Stimulated activated CD8-positive, alpha-beta memory T cell treated with anti-CD3 and anti-CD28 coated beads, Interleukin-15, amount 100 ng/mL, for 1 hour (primary cell): ENCODE data around the gene SLC38A4.

ENCODE experiments used
- DNase-seq: peaks from one replicate; pipeline ENCODE4 v3.0.0-alpha.2; 2020; ENCODE audit warnings: low read depth

SLC38A4 gene

DNA sequence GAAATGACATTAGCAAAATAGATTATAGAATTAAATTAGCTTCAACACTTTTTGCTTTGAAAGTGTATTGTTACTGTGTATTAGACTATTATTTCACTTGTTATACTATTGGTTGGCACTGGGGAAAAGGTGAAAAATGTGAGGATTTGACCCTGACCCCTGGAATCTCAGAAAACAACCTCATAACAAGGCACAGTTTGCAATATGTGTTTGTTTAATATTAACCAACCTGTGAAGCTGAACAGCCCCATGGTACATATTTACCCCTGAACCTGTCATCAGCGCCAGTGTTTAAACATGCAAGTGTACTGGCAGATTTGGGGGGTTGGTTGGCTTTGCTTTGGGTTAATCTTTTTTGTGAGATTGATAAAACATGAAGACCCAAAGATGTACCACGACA is 11.7 kb downstream of the SLC38A4 start:
- DNase-seq, result no peak

DNA sequence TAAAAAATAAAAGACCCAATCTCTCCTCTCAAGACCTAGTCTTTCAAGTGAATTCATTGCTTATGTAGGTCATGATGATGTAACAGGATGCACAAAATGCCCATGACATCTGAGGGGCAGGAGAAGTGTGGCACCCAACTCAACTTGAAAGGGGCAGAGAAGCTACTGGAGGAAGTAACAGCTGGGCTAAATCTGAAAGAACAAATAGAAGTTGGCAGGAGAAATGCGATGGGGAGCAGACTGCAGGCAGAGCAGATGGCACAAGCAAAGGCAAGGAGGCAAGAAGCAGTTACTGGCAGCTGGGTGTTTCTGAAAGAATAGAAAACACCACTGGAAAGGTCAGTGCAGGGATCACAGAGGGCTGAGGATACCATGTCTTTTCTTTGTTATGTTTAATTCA is 14.6 kb downstream of the SLC38A4 start:
- DNase-seq, result no peak

DNA sequence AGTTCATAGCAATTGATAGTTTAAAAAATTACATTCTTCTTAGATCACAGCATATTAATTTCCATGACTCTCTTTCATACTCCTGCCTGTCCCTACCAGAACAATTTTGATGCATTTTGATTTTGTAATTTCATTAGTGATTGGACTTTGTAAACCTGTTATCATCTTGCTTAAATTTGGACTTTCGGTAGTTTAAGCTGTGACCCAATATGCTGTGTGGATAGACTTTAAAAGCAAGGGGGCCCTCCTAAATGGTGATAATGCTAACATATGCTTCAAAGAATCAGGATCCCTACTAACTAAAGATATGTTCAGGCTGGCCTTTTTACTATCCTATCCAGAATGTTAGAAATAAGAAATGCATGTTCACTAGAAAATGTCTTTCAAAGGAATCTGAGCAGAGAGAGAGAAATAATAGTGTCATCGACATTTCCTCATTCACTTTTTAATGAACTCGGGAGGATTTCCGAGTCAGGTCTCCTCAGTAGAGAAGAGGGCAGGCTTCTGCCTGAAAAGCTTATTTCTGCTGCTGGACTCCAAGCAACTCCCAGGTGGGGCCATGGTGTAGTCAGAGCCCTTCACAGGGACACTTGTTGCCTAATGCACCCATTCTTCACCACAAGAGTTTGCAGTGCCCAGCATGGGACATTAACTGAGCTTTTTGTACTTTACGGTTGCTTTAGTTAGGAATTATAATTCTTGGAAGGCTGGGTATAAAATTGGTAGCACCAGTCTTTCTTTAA is 16.7 kb downstream of the SLC38A4 start:
- no peak for DNase-seq

DNA sequence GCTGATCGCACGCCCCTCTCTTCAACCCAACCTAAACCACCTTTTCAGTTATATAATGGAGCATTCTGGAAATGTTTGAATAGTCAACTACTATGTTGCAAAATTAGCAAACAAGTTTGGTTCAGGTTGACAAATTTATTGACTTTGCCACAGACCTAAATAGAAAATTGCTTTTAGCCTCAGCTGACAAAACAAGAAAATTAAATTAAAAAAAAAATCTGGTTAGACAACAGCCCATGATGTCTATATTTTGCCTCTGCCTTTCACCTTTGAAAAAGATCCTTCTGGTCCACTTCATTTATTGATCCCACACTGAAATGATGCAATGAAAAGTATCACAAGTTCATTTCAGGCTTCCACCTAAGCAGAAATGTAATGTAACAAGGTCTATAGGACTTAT is 17.5 kb downstream of the SLC38A4 start:
- DNase-seq, result no peak

DNA sequence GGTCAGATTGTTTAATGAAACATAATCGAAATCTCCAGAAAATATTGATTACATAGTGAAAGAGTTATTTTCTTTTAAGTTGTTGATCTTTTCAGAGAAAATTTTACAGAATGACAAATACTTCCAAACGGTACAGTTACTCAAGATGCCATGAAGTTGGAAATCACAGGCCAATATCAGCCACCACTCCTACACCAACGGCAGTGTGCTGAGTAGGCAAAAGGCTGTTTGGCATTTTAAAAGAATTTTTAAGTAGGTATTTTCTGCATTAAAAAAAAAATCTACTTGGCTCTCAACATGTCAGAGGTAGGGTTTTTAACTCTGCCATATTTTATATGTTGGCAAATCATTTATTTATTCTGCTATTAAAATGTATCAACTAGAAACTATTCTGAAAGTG is 21.7 kb downstream of the SLC38A4 start:
- DNase-seq, result no peak

DNA sequence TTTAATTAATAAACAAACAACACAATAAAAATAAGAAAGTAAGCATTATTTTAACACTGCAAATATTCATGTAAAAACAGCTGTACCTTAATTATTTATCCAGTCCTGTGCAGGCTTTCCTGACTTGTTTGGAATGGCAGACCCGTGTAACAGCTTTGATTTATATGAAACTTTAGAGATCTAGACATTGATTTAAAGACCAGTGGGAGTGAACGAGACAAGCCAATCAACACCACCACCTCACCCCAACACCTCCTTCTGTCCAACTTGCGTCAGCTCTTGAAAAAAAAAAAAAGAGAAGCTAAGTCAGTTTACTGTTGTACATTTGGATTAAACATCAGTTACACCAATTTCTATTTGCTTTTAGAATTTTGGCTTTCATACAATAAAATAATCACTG is 22.3 kb downstream of the SLC38A4 start:
- no peak for DNase-seq

DNA sequence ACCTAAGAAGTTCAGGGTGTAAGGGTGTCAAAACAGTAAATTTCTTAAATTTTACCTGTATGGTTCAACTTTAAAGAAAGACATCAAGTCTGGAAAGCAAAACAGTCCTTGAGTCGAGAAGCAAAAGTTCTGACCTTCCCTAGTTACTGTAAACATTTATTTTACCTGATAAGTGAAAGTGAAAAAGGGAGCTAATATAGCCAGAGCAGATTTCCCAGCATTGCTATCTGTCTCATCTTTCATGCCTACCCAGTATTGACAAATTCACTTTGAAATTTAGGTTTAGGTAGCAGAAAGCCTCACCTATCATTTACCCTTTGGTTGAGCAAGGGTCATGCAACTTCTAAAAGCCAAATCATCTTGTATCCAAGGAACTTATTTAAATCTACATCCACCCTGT is 24.5 kb downstream of the SLC38A4 start:
- DNase-seq, result no peak

DNA sequence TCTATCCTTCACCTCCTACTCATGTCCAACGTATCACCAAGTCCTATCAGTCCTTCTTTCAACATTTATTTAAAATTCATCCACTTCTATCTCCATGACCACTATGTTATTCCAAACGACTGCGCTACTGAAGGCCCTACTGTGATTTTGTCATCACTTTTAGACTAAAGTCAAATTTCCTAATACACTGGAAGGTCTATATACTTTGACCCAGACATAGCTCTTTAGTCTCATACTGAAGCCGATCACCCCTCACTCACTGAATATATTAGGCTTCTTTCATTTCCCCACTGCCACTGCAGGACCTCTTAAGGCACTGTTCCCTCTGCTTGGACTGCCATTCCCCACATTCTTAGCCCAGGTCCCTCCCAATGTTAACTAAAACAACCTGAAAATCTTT is 25.6 kb downstream of the SLC38A4 start:
- no peak for DNase-seq

DNA sequence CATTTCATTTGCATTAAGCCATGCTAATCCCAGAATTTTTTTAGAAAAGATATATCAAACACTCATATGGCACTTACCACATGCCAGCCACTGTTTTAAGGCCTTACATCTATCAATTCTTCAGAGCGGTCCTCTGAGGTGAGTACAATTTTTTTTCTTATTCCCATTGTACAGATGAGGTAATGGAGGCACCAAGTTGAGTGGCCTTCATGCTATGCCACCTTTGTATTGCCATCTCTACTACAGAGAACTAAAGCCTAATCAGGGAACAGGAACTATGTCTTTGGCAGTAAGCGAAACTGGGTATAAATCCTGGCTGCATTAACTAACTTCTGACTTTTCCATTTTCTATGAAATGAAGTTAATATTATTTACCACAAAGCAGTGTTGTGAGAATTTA is 27.1 kb downstream of the SLC38A4 start:
- no peak for DNase-seq

DNA sequence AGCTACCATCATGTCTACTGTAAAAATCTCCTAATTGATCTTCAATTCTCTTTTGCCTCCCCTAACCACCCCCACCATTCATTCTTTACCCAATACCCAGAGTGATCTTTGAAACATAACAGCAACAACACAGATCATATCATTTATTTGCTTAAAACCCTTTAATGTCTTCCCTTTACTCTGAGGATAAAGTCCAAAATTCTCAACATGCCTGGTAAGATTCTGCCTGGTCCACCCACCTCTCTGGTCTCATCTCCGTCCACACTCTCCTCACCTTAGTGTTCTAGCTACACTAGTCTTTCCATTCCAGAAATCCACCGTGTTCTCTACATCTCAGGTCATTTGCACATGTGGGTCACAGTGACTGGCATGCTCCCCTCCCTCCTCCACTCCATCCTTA is 27.7 kb downstream of the SLC38A4 start:
- no peak for DNase-seq

DNA sequence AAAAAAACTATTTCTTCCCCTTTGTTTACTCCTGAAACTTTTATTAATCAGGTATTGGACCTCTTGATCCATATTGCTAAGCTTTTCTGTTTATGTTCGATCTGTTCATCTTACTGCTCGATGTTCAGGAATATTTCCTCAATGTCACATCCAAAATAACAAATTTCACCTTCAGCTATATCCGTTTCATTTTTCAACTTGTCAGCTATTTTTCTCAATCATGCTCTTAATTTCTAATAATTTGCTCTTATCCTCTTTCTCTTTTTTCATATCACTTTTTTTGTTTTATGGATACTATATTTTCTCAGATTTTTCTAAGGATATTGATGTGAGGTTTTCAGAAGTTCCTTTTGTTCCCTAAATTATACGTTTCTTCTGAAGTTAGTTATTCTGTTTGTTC is 29.8 kb downstream of the SLC38A4 start:
- DNase-seq, result no peak

DNA sequence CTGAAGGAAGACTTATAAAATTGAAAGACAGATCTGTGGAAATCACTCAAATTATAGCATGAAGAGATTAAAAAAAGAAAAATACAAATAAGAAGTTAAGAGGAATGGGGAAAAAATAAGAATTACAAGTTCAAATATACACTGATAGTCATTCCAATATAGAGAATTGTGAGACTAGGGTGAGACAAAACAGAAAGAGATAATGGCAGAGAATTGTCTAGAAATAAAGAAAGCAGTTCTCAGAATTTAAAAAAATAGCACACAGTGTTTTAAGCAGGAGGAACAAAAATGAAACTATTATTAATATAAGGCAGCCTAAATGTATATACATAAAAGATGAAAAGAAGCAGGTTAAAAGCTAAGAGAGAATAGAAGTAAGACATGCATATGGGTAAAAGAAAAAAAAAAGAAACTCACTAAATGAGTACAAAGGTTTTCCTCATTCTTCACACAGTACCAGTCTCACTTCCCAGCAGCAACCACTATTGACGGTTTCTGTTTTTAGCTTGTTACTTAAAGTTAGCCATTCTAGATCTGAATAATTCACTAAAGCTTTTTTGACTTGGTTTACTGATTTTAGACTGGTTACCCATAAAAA is 31.1 kb downstream of the SLC38A4 start:
- no peak for DNase-seq

DNA sequence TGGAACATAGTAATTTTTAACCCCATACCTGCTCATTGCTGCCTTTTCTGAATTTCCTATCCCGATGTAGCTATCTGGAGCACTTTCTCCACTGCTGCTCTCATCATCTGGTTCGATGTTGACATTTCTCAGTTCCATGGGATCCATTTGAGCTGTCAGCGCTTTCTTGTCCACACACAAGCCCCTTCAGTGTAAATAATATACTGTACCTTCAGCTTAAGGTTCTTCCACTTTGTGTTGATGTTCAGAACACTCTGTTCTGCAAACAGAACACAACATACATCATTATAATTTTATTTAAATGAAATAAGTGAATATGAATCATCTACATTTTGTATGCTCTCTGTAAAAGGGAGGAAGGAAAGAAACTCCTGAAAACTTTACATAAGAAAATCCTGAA is 32.9 kb downstream of the SLC38A4 start:
- no peak for DNase-seq

DNA sequence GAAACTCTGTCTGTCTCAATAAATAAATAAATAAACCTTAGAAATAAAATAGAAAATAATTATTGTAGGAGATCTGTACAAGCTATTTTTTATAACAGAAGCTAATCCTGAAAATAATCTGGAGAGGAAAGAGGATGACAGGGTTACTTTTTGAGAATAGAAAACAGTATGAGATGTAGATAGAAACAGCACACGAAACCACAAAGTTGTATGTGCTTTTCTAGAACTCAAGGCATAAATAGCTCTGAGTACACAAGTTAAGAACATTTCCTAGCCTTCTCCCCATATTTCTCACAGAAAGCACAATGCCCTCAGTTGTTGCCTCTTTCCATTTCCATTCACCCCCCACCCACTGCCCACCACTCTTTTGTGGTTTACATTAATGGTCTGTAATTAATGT is 35.7 kb downstream of the SLC38A4 start:
- DNase-seq, result no peak

DNA sequence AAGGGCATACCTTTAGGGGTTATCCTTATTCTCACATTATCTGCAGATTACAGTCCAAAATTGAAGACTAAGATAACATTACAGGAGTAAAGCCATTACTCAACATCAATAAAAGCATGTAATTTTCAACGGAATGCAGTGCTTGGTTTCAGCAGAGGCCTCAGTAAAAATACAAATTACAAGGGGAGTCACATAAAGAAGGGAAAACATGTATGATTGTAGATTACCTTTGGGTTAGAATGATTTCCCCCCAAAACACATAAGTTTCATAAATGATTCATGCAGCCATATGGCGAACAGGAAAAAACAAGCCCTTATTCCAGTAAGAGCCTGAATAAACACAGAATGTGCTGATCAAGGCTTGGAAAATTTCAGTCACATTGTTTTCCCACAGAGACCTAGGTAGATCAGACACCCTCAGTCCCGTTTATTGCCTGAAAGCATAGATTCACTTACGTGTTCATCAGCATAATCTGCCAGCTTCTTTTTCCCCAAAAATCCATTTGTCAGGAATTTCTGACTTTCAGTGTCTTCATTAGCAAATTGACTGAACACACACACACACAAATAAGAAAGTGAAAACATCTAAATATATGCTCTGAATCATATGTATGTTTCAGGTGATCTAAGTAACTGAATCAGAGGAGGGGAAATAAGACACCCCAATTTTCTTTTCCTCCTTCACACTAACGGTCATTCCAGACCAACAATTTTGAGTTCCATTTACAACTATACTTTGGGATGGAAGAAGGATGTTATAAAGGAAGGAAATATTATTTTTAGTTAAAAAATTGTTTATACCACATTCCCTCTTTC is 37.5 kb downstream of the SLC38A4 start:
- DNase-seq, result no peak

DNA sequence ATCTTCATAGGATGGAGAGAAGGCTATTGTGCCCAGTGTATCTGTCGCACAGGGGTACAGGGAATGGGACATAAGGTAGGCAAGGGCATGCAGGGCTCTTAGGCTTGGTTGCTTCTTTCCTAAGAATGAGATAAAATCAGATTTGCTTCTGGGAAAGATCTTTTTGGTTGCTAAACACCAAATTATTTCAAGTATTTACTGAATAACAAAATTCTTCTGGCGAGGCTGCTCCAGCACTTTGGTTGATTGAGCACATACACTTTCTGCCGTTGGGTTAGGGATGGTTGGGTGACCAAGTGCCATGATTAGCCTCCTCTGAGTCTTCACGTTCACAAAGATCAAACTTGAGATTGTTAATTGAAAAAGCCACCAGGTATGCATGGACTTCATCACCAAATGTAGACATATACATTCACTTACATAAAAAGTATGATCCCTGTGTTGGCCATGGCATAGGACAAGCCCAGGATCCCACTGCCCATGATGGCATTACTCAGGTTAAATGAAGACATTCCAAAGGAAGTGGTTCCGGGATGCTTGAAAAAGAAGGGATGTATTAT is 38.2 kb downstream of the SLC38A4 start:
- DNase-seq, result no peak

DNA sequence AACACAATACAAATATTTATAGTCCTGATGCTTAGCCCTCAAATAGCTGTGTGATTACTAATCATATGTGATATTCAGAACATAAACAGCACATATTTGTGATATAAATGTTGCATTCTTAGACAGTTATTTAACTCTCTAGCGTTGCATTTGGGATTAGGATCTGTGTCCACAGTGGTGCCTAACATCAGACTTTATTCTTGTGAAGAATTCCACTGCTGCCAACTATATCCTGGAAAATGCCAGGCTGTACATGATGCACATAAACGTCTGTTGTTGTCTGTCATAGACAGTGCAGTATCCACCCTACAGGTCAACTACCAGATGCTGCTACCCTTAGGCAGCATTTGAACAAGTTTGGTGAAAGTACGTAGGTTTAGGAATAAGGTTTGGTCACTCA is 39.0 kb downstream of the SLC38A4 start:
- no peak for DNase-seq

DNA sequence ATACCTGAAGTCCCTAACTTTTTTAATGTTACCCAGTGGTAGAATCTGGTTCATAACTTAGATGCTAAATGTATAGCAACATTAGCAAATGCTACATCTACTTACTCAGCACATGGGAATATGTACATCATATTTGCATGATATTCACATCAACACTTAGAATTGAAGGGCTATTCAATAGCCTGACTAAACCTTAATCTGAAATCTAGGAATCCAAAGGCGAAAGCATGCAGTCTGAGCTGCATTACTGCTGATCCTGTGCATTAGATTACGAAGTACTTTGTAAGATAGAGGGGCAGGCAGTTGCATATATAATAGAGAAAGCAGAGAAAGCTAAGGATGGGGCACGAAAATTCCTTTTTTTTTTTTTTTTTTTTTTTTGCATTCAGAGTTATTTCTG is 40.4 kb downstream of the SLC38A4 start:
- DNase-seq, result no peak

DNA sequence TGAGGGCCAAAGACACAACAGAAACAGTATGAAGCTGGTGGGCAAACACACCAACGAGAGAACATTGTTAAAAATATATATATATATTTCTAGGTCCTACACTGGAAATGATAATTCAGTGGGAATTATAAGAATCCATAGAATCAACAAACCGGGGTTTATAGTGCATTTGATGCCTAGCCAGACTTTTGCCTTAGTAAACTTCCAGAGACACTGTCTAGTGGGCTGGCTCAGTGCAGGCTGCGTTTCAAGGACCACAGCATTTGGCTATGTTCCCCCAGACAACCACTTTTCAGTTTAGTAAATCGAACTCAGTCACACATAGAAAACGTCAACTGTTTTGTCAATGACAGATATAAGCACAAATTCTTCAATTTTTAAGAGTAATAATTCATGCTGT is 41.9 kb downstream of the SLC38A4 start:
- no peak for DNase-seq

DNA sequence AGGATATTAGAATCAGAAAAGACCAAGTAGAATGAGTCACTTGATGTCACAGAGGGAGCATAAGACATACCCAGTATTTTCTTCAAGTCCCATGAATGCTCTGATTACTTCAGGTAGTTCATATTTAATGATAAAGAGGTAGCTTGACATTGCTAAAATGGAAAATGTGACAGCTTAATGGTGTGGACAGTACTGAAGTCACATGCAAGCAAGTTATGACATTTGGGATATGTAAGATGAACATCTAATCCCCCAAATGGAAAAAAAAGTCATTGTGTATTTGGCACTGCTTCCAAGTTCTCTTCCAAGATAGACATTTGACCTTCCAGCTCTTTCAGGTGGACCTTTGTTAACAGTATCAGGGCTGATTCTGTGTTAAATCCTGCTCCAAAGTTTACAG is 45.9 kb downstream of the SLC38A4 start:
- DNase-seq, result no peak

DNA sequence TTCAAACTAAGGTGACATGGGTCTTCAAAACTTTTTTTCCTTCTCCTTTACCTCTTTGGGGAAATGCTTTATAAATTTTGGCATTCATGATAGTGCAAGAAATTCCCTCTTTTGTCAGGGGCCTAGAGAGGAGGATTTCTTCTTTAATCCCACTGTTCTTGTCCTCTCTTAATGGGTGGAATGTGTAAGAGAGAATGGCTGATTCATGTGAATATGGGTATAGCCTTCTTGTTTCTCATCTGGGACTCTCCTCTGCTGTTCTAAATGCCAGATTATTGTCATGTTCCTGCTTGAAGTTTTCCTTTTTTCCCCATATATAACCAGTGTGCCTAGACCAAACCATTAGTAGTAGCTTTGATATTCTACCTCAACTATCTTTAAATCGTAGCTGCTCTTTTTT is 46.7 kb downstream of the SLC38A4 start:
- DNase-seq, result no peak

DNA sequence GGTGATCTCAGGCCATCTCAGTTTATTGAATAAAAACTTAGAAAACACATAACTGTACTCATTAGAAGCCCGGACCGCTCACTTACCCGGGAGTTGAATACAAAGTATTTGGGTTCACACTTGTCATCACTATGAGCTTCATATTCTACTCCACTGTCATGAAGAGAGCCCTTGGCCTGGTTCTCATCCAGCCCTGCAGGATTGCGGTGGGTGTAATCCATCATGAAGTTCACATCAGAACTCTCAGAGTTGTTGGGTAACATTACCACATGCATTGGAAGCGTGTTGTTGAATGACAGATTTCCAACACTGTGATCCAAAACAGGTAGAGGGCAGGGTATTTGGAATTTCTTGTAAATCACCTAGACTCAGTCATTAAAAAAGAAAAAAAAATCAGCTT is 47.4 kb downstream of the SLC38A4 start:
- no peak for DNase-seq

DNA sequence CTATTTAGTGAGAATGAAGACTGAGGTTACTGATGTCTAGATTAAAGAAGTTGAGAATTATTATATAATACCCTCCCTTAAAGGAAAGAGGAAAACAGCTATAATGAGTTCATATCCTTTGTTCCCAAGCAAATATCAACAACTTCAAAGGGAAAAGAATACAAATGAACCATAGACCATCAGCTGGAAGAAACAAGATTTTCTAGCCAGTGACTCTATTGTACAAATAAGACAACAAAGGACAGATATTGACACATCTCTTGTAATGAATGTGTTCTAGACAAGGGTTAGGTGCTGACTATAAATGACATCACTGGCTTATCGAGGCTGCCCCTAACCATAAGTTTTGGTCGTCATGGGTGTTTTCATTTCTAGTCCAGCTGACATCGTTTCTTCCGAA is 48.2 kb downstream of the SLC38A4 start:
- DNase-seq, result no peak
